ENCODE data around the gene LAIR2.

DNA sequence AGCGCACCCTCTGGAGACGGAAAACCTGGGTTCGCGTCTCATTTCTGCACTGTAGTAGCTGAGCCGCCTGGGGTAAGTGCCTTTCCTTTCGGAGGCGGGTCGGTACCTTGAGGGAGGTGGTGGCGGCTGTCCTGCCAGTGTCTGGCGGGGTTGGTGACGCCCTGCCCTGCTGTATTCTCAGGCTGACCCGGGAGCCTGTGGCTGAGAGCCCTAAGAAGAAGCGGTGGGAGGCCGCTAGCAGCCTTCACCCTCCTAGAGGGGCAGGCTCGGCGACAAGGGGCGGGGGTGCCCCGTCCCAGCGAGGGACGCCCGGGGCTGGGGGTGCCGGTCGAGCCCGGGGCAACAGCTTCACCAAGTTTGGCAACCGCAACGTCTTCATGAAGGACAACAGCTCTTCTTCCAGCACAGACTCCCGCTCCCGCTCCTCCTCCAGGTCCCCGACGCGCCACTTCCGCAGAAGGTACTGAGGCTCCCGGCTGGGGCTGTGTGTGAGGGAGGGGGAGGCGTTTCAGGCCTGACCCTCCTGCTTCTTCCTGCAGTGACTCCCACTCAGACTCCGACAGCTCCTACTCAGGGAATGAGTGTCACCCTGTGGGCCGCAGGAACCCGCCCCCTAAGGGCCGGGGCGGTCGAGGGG lies 46.7 kb upstream of the LAIR2 start:
- TF ChIP-seq EZH2 (optimal IDR thresholded peaks at IDR 0.05; ENCODE audit: low read depth, low read length), result no peak
- TF ChIP-seq, protein P1, sequence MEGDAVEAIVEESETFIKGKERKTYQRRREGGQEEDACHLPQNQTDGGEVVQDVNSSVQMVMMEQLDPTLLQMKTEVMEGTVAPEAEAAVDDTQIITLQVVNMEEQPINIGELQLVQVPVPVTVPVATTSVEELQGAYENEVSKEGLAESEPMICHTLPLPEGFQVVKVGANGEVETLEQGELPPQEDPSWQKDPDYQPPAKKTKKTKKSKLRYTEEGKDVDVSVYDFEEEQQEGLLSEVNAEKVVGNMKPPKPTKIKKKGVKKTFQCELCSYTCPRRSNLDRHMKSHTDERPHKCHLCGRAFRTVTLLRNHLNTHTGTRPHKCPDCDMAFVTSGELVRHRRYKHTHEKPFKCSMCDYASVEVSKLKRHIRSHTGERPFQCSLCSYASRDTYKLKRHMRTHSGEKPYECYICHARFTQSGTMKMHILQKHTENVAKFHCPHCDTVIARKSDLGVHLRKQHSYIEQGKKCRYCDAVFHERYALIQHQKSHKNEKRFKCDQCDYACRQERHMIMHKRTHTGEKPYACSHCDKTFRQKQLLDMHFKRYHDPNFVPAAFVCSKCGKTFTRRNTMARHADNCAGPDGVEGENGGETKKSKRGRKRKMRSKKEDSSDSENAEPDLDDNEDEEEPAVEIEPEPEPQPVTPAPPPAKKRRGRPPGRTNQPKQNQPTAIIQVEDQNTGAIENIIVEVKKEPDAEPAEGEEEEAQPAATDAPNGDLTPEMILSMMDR (IDR thresholded peaks at IDR 0.05; ENCODE audit: low read length), result no peak
